Fibroblast of the conjunctiva (primary cell): Measurements from ENCODE around the gene DENND4A.
"Not testable (repeated sequence)": the region's sequence is repeated elsewhere in the genome, so short reads cannot be mapped to it uniquely, and the experiment has no call there.

Source experiments
- DNase-seq: peaks from one replicate; pipeline ENCODE4 v3.0.0-alpha.2; 2010; ENCODE audit warnings: low read depth

DENND4A gene

GRCh38 chr15:65757256-65757655 lies 34.8 kb downstream of the DENND4A start:
- DNase-seq, result no peak

DNA sequence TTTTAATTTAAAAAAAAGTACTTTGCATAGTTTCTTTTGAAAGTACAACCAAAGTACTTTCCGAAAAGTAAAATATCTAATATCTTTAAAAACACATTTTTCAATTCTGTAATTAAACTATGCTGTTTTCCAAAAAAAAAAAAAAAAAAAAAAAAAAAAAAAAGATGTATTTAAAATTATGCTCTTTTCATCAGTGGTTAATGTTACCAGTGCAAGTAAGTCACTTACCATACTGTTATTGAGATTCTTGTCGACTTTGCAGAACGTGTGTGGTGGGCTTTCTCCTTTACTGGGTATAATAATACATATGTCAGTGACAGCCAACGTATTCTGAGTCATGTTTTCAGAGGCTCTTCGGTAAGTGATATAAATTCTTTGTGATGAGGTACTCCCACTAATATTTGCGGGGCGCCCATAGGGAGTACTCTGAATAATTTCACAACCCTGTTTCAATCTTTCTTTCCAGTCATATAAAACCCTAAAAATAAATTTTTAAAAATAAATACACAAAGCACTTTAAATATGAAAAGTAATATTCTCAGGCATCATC lies 39.9 kb downstream of the DENND4A start:
- DNase-seq, result no peak

DNA sequence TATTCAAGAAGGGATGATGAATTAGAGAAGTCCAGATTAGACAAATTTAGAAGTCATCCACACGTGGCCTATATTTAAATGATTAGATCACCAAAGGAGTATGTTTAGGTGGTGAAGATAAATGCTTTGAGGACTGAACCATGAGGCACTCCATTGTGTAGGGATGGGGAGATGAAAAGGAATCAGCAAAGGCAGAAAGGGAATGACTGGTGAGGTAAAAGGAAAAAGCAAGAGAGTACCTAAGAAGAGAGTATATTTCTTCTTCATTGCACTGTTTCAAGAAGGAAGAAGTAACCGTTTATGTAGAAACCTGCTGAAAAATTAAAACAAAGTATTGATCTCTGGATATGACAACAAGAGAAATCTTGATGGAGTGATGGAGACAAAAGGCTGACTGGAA lies 40.7 kb downstream of the DENND4A start:
- DNase-seq, result no peak

DNA sequence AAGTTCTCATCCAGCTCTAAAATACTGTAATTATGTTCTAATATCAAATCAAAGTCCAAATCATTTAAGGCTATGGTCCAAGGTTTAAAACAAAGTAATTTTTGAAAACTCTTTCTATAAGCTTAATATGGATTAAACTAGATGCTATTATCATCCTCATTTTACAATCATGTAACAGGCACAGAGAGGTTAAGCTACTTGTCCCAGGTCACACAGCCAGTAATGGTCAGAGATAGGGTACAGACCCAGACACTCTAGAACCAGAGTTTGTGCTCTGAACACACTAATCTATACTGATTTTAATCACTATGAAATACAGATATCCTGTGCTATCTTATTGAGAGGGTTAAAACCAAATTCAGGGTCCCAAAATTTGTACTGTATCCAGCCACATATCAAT lies 44.8 kb downstream of the DENND4A start:
- DNase-seq, result no peak

DNA sequence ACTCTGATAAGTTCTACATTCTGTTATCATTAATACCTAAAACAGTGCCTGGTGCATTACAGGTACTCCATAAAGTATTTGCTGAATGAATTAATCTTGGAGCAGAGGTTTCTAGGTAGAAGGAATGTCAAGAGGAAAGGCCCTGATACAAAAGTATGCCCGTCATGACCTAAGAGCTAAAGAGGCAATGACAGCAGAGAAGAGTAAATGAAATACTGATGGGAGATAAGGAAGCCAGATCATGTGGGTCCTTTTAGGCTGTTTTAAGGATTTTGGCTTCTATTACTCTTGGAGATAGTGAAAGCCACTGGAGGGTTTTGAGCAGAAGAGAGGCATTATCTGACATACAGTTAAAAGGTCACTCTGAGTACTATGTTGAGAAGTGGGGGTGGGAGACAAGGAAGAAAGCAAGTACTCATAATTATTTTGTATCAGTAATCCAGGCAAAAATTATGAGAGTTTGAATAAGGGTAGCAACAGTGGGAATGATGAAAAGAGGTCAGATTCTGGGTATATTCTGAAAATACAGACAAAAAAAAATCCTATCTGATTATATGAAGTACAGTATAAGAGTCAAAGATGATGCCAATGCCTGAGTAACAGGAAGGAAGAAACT lies 48.3 kb downstream of the DENND4A start:
- no peak for DNase-seq

DNA sequence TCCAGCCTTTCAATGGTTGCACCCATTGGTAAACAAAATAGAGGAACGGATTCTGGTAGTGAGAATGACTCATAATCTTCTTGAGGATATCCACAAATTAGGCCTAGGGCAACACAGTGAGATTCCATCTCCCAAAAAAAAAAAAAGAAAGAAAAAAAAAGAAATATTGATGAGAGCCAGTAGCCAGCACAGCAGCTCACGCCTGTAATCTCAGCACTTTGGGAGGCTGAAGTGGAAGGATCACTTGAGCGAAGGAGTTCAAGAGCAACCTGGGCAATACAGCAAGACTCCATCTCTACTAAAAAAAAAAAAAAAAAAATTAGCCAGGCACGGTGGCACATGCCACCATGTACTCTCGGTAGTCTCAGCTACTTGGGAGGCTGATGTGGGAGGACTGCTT lies 51.9 kb downstream of the DENND4A start:
- DNase-seq, result no peak

- DNase-seq, result no peak
Observed at GRCh38 chr15:65738649-65739048, 53.4 kb downstream of the DENND4A start.

- DNase-seq, result not testable (repeated sequence)
Observed at GRCh38 chr15:65733599-65733998, 58.5 kb downstream of the DENND4A start.

DNA sequence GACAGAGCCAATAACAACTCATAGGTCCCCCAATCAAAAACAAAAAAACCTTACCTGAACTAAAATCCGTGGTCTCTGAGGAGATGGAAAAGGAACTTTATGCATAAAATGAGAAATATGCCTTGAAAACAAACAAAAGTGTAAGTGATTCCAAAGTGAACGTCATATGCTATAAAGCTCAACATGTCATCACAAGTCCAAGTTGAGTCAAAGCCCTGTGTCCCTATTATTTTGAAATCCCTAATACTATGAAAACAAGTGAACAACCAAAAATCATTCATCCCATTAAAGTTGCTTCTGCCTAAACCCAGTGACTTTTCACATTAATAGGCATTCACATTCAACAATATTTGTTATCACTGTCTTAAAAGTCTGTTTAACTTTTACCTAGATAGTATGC lies 59.4 kb downstream of the DENND4A start:
- no peak for DNase-seq

DNA sequence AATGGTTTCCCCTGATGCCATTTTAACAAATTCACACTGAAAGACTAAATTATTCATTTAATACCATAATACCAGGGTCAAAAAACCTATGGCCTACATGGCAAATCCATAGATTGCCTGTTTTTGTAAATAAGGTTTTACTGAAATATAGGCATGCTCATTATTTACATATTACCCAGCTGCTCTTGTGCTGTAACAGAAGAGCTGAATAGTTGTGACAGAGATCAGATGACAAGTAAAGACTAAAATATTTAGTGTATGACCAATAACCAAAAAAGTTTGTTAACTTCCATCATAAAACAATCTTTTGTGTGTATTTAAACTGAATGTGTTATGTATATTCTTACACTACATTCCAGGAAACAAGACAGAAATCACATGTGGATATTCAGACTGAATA lies 60.2 kb downstream of the DENND4A start:
- DNase-seq, result no peak

DNA sequence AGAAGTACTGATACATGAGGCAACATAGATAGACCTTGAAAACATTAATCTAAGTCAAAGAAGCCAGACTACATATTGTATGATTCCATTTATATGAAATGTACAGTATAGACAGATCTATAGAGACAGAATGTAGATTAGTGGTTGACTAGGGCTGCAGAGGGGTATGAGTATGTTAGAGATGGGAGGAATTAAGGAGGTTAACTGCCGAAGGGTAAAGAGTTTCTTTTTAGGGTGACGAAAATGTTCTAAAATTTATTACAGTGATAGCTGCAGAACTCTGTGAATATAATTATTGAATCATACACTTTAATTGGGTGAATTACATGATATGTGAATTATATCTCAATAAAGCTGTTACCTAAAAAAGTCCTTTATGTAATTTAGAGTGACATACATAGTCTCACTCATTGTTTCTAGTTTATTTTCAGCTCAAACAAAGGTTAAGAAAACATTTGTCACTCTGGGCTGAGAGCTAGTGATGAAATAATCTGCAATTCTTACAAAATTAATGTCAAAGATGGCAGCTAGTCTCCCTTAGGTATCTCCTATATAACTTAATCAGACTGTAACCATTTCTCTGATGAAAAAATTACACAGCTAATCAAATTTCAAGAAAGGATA lies 61.4 kb downstream of the DENND4A start:
- DNase-seq, result peak; percentile 63

GRCh38 chr15:65724464-65725215 lies 67.5 kb downstream of the DENND4A start:
- no peak for DNase-seq

DNA sequence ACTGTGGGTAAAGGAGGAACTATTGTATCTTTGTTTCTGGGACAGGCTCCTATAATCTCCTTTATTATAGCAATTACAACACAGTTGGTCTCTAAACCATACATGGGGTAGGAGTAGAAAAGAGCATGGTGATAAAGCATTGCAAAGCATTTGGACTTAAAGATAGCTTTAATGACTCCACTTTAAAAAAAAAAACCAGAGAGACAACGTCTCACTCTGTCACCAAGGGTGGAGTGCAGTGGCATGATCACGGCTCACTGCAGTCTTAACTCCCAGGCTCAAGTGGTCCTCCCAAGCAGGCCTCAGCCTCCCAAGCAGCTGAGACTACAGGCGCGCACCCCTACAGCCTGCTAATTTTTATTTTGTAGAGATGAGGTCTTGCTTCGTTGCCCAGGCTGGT lies 68.2 kb downstream of the DENND4A start:
- DNase-seq, result no peak

DNA sequence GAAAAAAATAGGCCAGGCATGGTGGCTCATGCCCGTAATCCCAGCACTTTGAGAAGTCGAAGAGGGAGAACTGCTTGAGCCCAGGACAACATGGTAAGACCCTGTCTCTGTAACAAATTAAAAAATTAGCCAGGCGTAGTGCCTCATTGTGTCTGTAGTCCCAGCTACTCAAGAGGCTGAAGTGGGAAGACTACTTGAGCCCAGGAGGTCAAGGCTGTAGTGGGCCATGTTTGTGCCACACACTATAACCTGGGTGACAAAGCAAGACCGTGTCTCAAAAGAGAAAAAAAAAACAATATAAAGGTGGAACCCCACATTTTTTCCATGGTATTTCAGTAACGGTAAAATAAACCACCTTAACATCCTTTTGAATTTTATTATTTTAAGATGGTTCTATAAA lies 69.9 kb downstream of the DENND4A start:
- no peak for DNase-seq

GRCh38 chr15:65712415-65712814 lies 79.7 kb downstream of the DENND4A start:
- DNase-seq, result no peak

DNA sequence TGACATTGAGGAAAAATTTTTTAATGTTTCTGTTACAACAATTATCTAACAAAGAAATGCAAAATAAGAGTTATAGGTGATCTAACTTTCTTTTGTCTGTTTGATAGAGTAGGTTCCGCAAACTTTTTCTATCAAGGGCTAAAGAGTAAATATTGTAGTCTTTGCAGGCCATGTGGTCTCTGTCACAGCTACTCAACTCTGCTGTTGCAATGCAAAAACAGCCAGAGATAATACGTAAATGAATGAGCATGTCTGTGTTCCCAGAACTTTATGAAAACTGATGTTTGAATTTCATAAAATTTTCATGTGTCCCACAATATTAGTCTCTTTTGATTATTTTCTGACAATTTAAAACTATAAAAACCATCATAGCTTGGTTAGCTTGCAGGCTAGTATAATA lies 97.0 kb downstream of the DENND4A start:
- no peak for DNase-seq

DNA sequence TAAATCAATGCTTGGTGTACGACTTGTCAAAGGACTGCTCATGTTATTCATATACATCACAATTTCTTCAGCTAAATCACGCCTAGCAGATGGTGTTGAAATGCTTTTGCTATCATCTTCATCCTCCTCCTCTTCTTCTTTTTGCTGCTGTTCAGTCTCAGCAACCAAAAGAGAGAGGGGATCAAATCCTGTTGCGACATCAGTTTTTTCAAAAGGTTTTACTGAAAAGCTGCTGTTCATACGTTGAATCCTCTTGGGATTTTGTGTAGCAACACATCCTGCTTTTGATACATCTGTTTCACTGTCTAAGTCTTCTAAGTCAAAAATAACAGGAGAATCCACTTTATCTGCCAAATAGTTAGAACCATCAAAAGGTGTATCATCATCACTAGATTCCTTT lies 101.3 kb downstream of the DENND4A start:
- DNase-seq, result peak; percentile 3

DNA sequence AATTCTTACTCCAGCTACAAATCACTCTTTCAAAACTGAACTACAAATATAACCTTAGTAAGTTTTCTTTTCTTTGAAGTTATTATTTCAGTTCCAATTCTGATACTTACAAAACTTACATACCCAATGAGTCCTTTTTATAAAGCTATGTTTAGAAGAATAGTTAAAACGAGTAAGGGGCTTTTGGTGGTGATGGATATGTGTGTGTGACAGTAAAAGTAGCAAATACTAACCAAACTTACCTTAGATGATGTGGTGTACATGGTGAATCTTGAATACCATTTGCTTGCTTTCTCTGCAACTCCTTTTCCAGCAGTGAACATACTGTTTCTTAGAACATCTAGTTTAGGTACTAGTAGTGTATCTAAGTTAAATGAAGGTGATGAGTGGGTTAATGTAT lies 101.9 kb downstream of the DENND4A start:
- no peak for DNase-seq

- DNase-seq, result no peak
Observed at GRCh38 chr15:65688462-65688861, 103.6 kb downstream of the DENND4A start.

- no peak for DNase-seq
Observed at GRCh38 chr15:65682404-65682911, 109.6 kb downstream of the DENND4A start.

GRCh38 chr15:65680544-65680943 lies 111.5 kb downstream of the DENND4A start:
- DNase-seq, result no peak

- DNase-seq, result no peak
Observed at GRCh38 chr15:65676123-65676522, 116.0 kb downstream of the DENND4A start.

DNA sequence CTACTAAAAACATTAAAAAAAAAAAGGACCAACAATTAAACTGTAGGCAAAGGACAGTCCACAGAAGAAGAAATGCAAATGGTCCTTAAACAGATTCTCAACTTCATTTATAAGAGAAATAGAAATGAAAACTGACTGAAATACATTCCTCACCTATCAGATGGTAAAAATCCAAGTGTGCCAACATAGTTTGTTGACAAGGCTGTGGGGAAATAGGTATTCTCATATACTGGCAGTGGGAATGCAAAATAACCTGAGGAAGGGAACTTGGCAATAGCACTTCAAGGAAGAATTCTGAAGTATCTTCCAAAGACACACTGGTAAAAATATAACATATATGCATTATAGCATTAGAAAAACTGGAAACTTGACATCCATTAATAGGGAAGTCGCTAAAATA lies 116.5 kb downstream of the DENND4A start:
- no peak for DNase-seq
